Stimulated activated CD4-positive, alpha-beta T cell treated with anti-CD3 and anti-CD28 coated beads, Interleukin-4, amount 100 ng/mL, for 1 hour (primary cell): ENCODE data around the gene PRR14.
"Not testable (repeated sequence)": the region's sequence is repeated elsewhere in the genome, so short reads cannot be mapped to it uniquely, and the experiment has no call there.

Experiments used
- DNase-seq: peaks from one replicate; pipeline ENCODE4 v3.0.0-alpha.2; 2020

PRR14 gene

GRCh38 chr16:30696646-30697045, 45.9 kb downstream of the PRR14 start:
- DNase-seq = not testable (repeated sequence)

GRCh38 chr16:30697264-30698138, 46.7 kb downstream of the PRR14 start:
- no peak for DNase-seq

- peak; percentile 99 for DNase-seq
Measured at GRCh38 chr16:30698139-30698815, 47.5 kb downstream of the PRR14 start.

GRCh38 chr16:30698816-30699614, 48.3 kb downstream of the PRR14 start, which contains the start of gene SRCAP:
SRCAP (plus strand) TSS chr16:30699171; CDS start chr16:30700825, 1,654 bp downstream.
- DNase-seq = peak; percentile 84

- no peak for DNase-seq
Measured at GRCh38 chr16:30699615-30700099, 48.9 kb downstream of the PRR14 start.

GRCh38 chr16:30700491-30700890, 49.7 kb downstream of the PRR14 start:
- DNase-seq = no peak

- no peak for DNase-seq
Measured at GRCh38 chr16:30700971-30701370, 50.2 kb downstream of the PRR14 start.

- not testable (repeated sequence) for DNase-seq
Measured at GRCh38 chr16:30703071-30703470, 52.3 kb downstream of the PRR14 start.

- no peak for DNase-seq
Measured at GRCh38 chr16:30703971-30704370, 53.2 kb downstream of the PRR14 start.
